DND-41 (cell line): ENCODE results near the gene KCND1.

Source experiments
- ATAC-seq: fragments of 200-7000 bp; cut with Tn5 transposase; 3 replicates; pipeline ENCODE4 v1.9.1; 2021; ENCODE audit warnings: low read depth; ENCODE audit not compliant: insufficient read depth
- DNase-seq: peaks from one replicate; pipeline ENCODE4 v3.0.0-alpha.2; 2020
- H2AFZ ChIP-seq: 2 replicates; pipeline ENCODE4 v1.6.0; 2012; ENCODE audit warnings: low read depth, low read length
- H3K27ac ChIP-seq: 2 replicates; pipeline ENCODE4 v1.5.1; 2012; ENCODE audit warnings: low read length, inconsistent platforms
- H3K27me3 ChIP-seq: fragments of 200-600 bp; sonication (generic); 2 replicates; pipeline ENCODE4 v1.6.0; 2012; ENCODE audit warnings: low read length, mild to moderate bottlenecking, inconsistent platforms; ENCODE audit not compliant: insufficient read depth, poor library complexity
- H3K36me3 ChIP-seq: 2 replicates; pipeline ENCODE4 v1.5.1; 2012; ENCODE audit warnings: low read length, inconsistent platforms; ENCODE audit not compliant: insufficient read depth
- H3K4me1 ChIP-seq: 2 replicates; pipeline ENCODE4 v1.5.1; 2012; ENCODE audit warnings: mild to moderate bottlenecking, low read length; ENCODE audit not compliant: insufficient read depth
- H3K4me2 ChIP-seq: 2 replicates; pipeline ENCODE4 v1.6.0; 2012; ENCODE audit warnings: mild to moderate bottlenecking, moderate library complexity, low read length, inconsistent platforms; ENCODE audit not compliant: insufficient read depth
- H3K4me3 ChIP-seq, 2 experiments: fragments of 200-600 bp in 1 of 2; shearing (Covaris generic) in 1 of 2; 2 replicates each; pipeline ENCODE4 v1.5.1; 2012 to 2016; ENCODE audit warnings: inconsistent platforms in 2 of 2, low read length in 2 of 2, mild to moderate bottlenecking in 2 of 2, low read depth in 1 of 2, moderate library complexity in 1 of 2
- H3K79me2 ChIP-seq: 2 replicates; pipeline ENCODE4 v1.6.0; 2012; ENCODE audit warnings: low read length, inconsistent platforms; ENCODE audit not compliant: insufficient read depth
- H3K9ac ChIP-seq: 2 replicates; pipeline ENCODE4 v1.6.0; 2012; ENCODE audit warnings: low read depth, mild to moderate bottlenecking, inconsistent platforms, low read length, moderate library complexity
- H3K9me3 ChIP-seq: 2 replicates; pipeline ENCODE4 v1.5.1; 2012; ENCODE audit warnings: low read length, moderate library complexity, mild to moderate bottlenecking, inconsistent platforms; ENCODE audit not compliant: insufficient read depth, severe bottlenecking
- H4K20me1 ChIP-seq: 2 replicates; pipeline ENCODE4 v1.6.0; 2012; ENCODE audit warnings: low read length; ENCODE audit not compliant: insufficient read depth
- EZH2 ChIP-seq: IDR thresholded peaks from 3 replicates; pipeline ENCODE4 v1.6.1; 2012; ENCODE audit warnings: borderline replicate concordance, low read depth, mild to moderate bottlenecking, moderate library complexity, low read length, inconsistent platforms; ENCODE audit not compliant: severe bottlenecking
- TF ChIP-seq, protein P1 (sequence below): IDR thresholded peaks from 2 replicates; pipeline ENCODE4 v1.5.1; 2012; ENCODE audit warnings: borderline replicate concordance, low read length, moderate library complexity, mild to moderate bottlenecking; ENCODE audit not compliant: poor library complexity, severe bottlenecking; ENCODE audit errors: extremely low read depth

KCND1 gene

DNA sequence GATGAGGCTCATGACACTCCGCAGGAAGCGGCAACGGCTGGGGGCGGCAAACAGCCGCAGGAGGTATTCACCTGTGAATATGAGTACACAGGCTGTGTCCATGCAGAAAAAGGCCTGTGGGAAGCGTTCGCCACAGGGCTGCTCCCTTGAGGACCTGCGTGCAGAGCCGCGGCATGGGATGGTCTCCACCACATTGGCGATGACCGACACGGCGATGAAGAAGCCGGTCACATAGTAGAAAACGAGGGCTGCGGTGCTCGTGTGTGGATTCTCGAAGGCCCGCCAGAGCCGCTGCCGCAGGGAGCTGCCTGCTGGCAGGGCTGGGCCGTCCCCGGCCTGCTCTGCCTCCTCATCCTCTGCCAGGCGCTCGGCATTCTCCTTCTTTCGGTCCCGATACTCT is 2.2 kb downstream of the KCND1 start:
- H3K9me3 ChIP-seq: no peaks in the 10 kb centered on the region
- no peaks in the 10 kb centered on the region for H3K79me2 ChIP-seq
- no peak overlapping the region for H2AFZ ChIP-seq
- DNase-seq (no peak), ATAC-seq (no peak)
- peaks cover 7% of the 10 kb centered on the region for H3K36me3 ChIP-seq
- no peaks in the 10 kb centered on the region for H3K27me3 ChIP-seq
- H3K4me2 ChIP-seq: no peak overlapping the region
- TF ChIP-seq, protein P1, sequence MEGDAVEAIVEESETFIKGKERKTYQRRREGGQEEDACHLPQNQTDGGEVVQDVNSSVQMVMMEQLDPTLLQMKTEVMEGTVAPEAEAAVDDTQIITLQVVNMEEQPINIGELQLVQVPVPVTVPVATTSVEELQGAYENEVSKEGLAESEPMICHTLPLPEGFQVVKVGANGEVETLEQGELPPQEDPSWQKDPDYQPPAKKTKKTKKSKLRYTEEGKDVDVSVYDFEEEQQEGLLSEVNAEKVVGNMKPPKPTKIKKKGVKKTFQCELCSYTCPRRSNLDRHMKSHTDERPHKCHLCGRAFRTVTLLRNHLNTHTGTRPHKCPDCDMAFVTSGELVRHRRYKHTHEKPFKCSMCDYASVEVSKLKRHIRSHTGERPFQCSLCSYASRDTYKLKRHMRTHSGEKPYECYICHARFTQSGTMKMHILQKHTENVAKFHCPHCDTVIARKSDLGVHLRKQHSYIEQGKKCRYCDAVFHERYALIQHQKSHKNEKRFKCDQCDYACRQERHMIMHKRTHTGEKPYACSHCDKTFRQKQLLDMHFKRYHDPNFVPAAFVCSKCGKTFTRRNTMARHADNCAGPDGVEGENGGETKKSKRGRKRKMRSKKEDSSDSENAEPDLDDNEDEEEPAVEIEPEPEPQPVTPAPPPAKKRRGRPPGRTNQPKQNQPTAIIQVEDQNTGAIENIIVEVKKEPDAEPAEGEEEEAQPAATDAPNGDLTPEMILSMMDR: no peak
- no peak for TF ChIP-seq EZH2
- no peak overlapping the region for H3K4me3 ChIP-seq
- H3K4me1 ChIP-seq: no peaks in the 10 kb centered on the region
- H4K20me1 ChIP-seq: no peaks in the 10 kb centered on the region
- no peak overlapping the region for H3K27ac ChIP-seq
- H3K9ac ChIP-seq: no peak overlapping the region

GRCh38 chrX:48968377-48968776 is 3.3 kb downstream of the KCND1 start:
- no peak overlapping the region for H3K27ac ChIP-seq
- no peaks in the 10 kb centered on the region for H3K79me2 ChIP-seq
- no peak overlapping the region for H3K4me3 ChIP-seq
- H4K20me1 ChIP-seq: no peaks in the 10 kb centered on the region
- H3K27me3 ChIP-seq: no peaks in the 10 kb centered on the region
- H3K4me2 ChIP-seq: no peak overlapping the region
- DNase-seq (no peak), ATAC-seq (no peak)
- TF ChIP-seq, protein P1: no peak
- TF ChIP-seq EZH2: no peak
- no peaks in the 10 kb centered on the region for H3K9me3 ChIP-seq
- H3K36me3 ChIP-seq: no peaks in the 10 kb centered on the region
- no peak overlapping the region for H2AFZ ChIP-seq
- no peaks in the 10 kb centered on the region for H3K4me1 ChIP-seq
- no peak overlapping the region for H3K9ac ChIP-seq

DNA sequence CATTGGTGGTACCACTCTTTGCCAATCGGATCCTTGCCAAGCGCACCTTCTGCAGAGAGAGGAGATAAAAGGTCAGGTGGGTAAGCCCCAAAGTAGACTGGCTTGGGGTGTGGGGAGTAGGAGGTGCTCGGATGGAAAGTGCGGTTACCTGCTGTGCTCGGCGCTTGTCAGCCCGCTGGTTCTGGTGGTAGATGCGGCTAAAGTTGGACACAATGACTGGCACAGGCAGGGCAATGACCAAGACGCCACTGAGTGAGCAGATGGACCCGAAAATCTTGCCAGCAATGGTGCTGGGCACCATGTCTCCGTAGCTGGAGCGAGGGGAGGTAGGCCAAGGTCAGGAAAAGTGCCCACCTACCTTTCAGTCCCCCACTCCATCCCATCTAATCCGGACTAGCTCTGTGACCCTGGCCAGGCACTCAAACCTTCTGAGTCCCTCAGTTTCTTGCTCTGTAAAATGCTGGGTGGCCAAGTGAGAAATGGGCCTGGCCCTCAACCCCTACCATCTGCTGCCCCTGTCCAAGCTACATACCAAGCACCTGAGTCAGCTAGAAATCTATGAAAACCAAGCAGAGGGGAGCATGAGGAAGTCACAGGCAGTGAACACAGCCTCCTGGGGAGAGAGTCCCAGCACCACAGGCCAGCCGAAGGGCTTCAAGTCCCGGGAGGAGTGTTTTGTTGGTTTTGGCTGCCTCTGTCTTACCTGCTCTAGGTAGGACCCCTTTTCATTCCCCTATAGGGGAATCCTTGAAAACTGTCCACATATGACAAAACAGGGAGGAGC is 4.7 kb downstream of the KCND1 start:
- Histone ChIP-seq H3K9me3 (no peaks in the 10 kb centered on the region), H3K9ac (no peak overlapping the region), H3K27me3 (no peaks in the 10 kb centered on the region), H3K4me1 (no peaks in the 10 kb centered on the region), H3K36me3 (no peaks in the 10 kb centered on the region), H2AFZ (no peak overlapping the region), H3K4me3 (no peak overlapping the region), H4K20me1 (no peaks in the 10 kb centered on the region), H3K27ac (no peak overlapping the region), H3K4me2 (no peak overlapping the region), H3K79me2 (no peaks in the 10 kb centered on the region)
- no peak for DNase-seq
- no peak for ATAC-seq
- TF ChIP-seq EZH2: no peak
- TF ChIP-seq, protein P1: no peak

DNA sequence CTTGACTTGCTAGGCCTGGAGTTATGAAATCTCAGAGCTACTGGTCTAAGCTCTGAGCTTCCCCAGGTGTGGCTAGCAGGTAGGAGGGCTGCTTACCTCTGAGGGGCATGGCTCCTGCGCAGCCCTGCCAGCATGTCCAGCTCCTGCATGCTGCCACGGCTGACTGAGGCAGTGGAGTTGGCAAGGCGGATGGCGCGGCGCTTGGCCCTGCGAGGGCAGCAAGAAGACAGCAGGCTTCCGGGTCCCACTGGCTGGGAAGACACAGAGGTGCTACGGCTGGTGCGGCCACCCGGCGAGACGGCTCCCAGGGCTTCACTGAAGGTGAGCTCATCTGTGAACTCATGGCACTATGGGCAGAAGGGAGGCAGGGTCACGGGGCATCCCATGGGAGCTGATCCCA is 5.7 kb downstream of the KCND1 start:
- H3K27me3 ChIP-seq: no peaks in the 10 kb centered on the region
- no peak overlapping the region for H3K4me2 ChIP-seq
- H3K9me3 ChIP-seq: no peaks in the 10 kb centered on the region
- no peak overlapping the region for H3K9ac ChIP-seq
- no peak overlapping the region for H2AFZ ChIP-seq
- H3K4me1 ChIP-seq: no peaks in the 10 kb centered on the region
- H4K20me1 ChIP-seq: no peaks in the 10 kb centered on the region
- H3K27ac ChIP-seq: no peak overlapping the region
- no peaks in the 10 kb centered on the region for H3K36me3 ChIP-seq
- ATAC-seq (no peak), DNase-seq (no peak)
- no peak for TF ChIP-seq EZH2
- H3K4me3 ChIP-seq: no peak overlapping the region
- no peaks in the 10 kb centered on the region for H3K79me2 ChIP-seq
